ENCODE measurements around the gene TTYH3.
"Not testable (repeated sequence)": the region's sequence is repeated elsewhere in the genome, so short reads cannot be mapped to it uniquely, and the experiment has no call there.

Gene TTYH3

GRCh38 chr7:2631946-2632732, at the start of gene TTYH3:
TTYH3 (plus strand) TSS chr7:2631986; CDS start chr7:2632156, 170 bp downstream.
- DNase-seq = no peak

GRCh38 chr7:2582006-2582735, 49.6 kb upstream of the TTYH3 start:
- DNase-seq = no peak

GRCh38 chr7:2583798-2584580, 47.8 kb upstream of the TTYH3 start:
- no peak for DNase-seq

GRCh38 chr7:2585446-2585845, 46.3 kb upstream of the TTYH3 start:
- DNase-seq = no peak

GRCh38 chr7:2586326-2587020, 45.3 kb upstream of the TTYH3 start:
- DNase-seq = no peak

- no peak for DNase-seq
Observed at GRCh38 chr7:2587134-2587533, 44.7 kb upstream of the TTYH3 start.

- no peak for DNase-seq
Observed at GRCh38 chr7:2587778-2588177, 44.0 kb upstream of the TTYH3 start.

- no peak for DNase-seq
Observed at GRCh38 chr7:2589341-2589740, 42.4 kb upstream of the TTYH3 start.

- DNase-seq = not testable (repeated sequence)
Observed at GRCh38 chr7:2589941-2590340, 41.8 kb upstream of the TTYH3 start.

- no peak for DNase-seq
Observed at GRCh38 chr7:2592375-2592865, 39.4 kb upstream of the TTYH3 start.

GRCh38 chr7:2593036-2593727, 38.6 kb upstream of the TTYH3 start:
- no peak for DNase-seq

GRCh38 chr7:2594599-2594998, 37.2 kb upstream of the TTYH3 start:
- no peak for DNase-seq

- DNase-seq = no peak
Observed at GRCh38 chr7:2595258-2595860, 36.4 kb upstream of the TTYH3 start.

- DNase-seq = no peak
Observed at GRCh38 chr7:2596464-2597272, 35.1 kb upstream of the TTYH3 start.

GRCh38 chr7:2597273-2597640, 34.5 kb upstream of the TTYH3 start:
- DNase-seq = no peak

GRCh38 chr7:2598154-2598823, 33.5 kb upstream of the TTYH3 start:
- no peak for DNase-seq

GRCh38 chr7:2601065-2601464, 30.7 kb upstream of the TTYH3 start:
- DNase-seq = no peak

- DNase-seq = no peak
Observed at GRCh38 chr7:2601907-2602306, 29.9 kb upstream of the TTYH3 start.

- no peak for DNase-seq
Observed at GRCh38 chr7:2602406-2603043, 29.3 kb upstream of the TTYH3 start.
